Cardiac fibroblast (primary cell): ENCODE data around the gene TRIM56.
"Not testable (repeated sequence)": the region's sequence is repeated elsewhere in the genome, so short reads cannot be mapped to it uniquely, and the experiment has no call there.

Source experiments
- DNase-seq, 2 donors: peaks; one replicate each; pipeline versions ENCODE4 v3.0.0 to v3.0.0-alpha.2; 2010; ENCODE audit warnings: low read depth in 2 of 2
- H3K4me3 ChIP-seq, 2 donors: replicated peaks in 1 of 2; 1 replicate in 1 of 2; 2 replicates in 1 of 2; pipeline ENCODE4 v1.5.1; 2011; ENCODE audit warnings: low read depth in 2 of 2, low read length in 2 of 2, mild to moderate bottlenecking in 2 of 2, moderate library complexity in 1 of 2
- TF ChIP-seq, protein P1 (sequence below): IDR thresholded peaks from one replicate; pipeline ENCODE4 v1.5.1; 2011; ENCODE audit warnings: low read depth, mild to moderate bottlenecking, low read length, inconsistent platforms

TRIM56 gene

DNA sequence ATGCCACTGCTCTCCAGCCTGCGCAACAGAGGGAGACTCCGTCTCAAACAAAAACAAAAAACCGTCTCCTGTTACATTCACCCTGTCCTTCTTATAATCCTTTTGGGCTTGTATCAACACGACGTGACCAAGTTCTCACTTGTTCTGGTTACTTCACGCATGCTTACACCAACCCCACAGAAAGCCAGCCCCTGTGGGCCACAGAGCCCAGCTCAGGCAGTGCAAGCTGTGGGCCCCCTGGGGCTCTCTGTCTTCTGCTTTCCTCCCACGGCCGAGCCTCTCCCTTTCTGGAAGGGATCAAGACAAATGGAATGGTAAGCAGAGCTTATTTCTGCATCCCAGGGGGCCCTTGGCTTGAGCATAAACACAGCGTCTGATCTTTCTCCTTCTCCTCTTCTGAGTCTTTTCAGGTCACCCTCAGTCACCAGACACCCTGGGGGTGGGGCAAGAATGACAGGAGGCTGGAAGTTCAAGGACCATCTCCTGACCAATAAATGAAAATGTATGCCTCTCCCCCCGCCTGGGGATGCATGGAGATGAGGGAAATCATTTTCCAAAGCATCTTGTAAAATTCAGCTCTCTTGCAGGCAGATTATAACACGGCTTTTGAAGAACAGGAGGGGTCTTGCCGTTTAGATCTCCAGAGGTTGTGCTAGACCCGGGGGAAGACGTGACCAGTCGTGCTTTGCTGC, 19.0 kb upstream of the TRIM56 start:
- TF ChIP-seq, protein P1, sequence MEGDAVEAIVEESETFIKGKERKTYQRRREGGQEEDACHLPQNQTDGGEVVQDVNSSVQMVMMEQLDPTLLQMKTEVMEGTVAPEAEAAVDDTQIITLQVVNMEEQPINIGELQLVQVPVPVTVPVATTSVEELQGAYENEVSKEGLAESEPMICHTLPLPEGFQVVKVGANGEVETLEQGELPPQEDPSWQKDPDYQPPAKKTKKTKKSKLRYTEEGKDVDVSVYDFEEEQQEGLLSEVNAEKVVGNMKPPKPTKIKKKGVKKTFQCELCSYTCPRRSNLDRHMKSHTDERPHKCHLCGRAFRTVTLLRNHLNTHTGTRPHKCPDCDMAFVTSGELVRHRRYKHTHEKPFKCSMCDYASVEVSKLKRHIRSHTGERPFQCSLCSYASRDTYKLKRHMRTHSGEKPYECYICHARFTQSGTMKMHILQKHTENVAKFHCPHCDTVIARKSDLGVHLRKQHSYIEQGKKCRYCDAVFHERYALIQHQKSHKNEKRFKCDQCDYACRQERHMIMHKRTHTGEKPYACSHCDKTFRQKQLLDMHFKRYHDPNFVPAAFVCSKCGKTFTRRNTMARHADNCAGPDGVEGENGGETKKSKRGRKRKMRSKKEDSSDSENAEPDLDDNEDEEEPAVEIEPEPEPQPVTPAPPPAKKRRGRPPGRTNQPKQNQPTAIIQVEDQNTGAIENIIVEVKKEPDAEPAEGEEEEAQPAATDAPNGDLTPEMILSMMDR = no peak
- DNase-seq = peak in 1 of 2 donors; percentile 11
- no peak overlapping the region for H3K4me3 ChIP-seq

DNA sequence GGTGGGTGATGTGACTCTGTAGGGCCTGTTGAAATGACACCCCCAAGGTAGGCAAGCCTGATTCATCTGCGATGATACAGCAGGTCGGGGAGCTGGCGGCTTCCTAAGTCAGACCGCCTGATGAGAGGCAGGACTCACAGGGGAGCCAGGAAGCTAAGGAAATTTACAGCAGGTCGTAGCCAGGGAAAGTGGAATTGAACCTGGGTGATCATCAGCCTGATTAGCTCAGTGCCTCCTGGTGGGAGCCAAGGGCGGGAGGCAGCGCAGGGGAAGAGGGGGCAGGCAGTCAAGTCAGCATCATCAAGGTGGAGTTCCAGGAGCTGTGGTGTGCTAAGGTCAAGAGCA, 18.5 kb upstream of the TRIM56 start:
- H3K4me3 ChIP-seq = no peak overlapping the region
- TF ChIP-seq, protein P1 = no peak
- no peak for DNase-seq

DNA sequence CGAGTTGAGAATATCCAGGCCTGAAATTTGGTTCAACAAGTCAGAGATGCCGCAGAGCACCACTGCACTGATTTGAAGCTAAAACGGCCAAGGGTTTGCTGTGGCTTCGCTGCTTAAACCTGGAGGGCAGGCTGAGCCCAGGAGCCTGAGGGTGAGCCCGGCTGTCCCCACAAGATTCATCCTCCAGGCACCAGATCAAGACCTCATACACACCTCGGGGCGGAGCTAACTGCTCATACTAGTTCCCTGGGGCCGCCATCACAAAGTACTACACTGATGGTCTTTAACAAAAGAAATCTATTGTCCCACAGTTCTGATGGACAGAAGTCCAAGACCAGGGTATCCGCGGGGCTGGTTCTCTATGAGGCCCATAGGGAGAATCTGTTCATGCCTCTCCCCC, 16.9 kb upstream of the TRIM56 start:
- TF ChIP-seq, protein P1 = no peak
- no peak for DNase-seq
- H3K4me3 ChIP-seq = no peak overlapping the region

DNA sequence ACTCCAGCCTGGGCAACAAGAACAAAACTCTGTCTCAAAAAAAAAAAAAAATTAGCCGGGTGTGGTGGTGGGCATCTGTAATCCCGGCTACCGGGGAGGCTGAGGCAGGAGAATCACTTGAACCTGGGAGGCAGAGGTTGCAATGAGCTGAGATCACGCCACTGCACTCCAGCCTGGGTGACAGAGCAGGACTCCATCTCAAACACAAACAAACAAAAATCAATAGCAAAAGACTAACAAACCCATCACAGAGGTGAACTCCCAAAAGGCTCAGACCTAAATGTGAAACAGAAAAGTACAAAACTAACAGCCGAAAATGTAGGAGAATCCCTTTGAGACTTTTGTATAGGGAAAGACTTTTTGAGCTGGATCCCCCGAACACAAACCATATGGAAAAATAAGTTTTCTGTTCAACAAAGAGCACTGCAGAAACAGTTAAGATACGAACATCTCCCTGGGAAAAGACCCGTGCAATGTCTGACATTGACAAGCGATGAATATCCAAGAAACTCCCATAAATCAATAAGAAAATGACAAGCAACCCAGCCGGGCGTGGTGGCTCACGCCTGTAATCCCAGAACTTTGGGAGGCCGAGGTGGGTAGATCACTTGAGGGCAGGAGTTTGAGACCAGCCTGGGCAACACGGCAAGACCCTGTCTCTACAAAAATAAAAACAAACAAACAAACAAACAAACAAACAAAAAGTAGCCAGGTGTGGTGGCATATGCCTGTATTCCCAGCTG, 13.7 kb upstream of the TRIM56 start:
- not testable (repeated sequence) for DNase-seq, H3K4me3 ChIP-seq

DNA sequence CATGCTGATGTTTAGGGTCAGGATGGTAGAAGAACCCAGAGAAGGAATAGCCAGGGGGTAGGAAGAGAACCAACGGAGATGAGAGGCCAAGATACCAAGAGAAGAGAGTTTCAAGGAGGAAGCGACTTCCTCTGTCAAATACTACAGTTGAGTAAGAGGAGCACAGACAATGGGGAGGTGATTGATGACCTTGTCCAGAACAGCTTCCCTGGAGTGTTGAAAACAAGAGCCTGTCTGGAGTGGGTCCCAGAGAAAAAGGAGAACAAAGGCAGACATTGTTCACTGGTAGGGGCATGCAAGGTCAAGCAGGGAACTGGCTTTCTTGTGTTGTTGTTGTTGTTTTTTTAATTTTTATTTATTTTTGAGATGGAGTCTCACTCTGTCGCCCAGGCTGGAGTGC, 9.6 kb upstream of the TRIM56 start:
- DNase-seq = peak; percentile 24 to 37
- TF ChIP-seq, protein P1 = no peak
- no peak overlapping the region for H3K4me3 ChIP-seq

DNA sequence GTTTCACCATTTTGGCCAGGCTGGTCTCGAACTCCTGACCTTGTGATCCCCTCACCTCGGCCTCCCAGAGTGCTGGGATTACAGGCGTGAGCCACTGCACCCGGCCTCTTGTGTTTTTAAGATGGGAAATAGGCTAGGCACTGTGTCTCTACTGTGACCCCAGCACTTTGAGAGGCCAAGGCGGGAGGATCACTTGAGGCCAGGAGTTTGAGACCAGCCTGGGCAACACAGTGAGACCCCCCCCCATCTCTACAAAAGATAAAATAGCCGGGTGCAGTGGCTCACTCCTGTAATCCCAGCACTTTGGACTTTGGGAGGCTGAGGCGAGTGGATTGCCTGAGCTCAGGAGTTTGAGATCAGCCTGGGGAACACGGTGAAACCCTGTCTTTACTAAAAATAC, 9.1 kb upstream of the TRIM56 start:
- H3K4me3 ChIP-seq, DNase-seq: not testable (repeated sequence)

DNA sequence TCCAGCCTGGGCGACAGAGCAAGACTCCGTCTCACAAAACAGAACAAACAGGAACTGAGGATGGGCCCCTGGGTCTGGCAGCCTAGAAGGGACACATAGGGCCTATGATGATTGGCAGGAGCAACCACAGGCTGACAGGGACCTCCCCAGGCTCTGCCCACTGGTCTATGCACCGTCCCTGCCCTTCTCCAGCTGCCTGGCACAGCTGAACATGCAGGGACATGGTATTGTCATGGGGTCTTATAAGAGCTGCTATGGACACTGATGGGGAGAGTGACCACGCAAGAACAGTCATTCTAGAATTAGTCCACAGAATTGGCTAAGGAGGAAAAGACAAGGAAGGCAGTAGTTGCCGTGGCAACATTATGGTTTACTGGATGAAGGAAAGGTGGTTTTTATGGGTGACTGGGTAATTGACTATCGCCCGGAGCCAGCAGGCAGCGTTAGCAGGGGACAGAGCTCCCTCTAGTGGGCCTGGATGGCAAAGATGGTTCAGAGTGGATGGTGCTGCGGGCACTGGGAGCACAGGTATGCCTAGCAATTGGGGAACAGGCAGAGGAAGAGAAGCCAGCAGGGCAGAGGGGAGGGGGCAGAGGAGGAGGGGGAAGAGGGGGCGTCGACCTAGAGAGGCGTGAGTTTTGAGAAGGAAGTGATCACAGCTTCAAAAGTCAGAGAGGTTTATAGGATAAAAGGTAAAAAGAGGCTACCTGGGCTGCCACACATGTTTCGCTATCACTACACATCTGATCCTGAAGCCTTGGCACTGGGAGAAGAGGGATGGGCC, 7.8 kb upstream of the TRIM56 start:
- peak; percentile 72 to 78 for DNase-seq
- H3K4me3 ChIP-seq = no peak overlapping the region
- TF ChIP-seq, protein P1 = peak; percentile 98
